Upper lobe of left lung (tissue), 4 donors: ENCODE data around the gene EEPD1.

Source experiments
- CTCF ChIP-seq, 6 experiments: fragments of 450-650 bp in 4 of 6; fragments of 200-600 bp in 2 of 6; sonication (generic) in 2 of 6; IDR thresholded peaks; one replicate each; pipeline ENCODE4 v1.5.1; 2016 to 2019; ENCODE audit warnings: antibody characterized with exemption in 6 of 6
- EP300 ChIP-seq, 4 donors: sonication (generic); formaldehyde crosslinking; IDR thresholded peaks; one replicate each; pipeline ENCODE4 v1.5.1; 2017; ENCODE audit warnings: antibody characterized with exemption in 4 of 4, control low read depth in 2 of 4
- POLR2A ChIP-seq, 4 donors: fragments of 450-650 bp; IDR thresholded peaks; one replicate each; pipeline ENCODE4 v1.5.1; 2016 to 2017; ENCODE audit warnings: antibody characterized with exemption in 4 of 4, mild to moderate bottlenecking in 2 of 4
- POLR2AphosphoS5 ChIP-seq, 2 donors: sonication (generic); formaldehyde crosslinking; IDR thresholded peaks; one replicate each; pipeline ENCODE4 v1.5.1; 2017; ENCODE audit warnings: antibody characterized with exemption in 2 of 2

DNA sequence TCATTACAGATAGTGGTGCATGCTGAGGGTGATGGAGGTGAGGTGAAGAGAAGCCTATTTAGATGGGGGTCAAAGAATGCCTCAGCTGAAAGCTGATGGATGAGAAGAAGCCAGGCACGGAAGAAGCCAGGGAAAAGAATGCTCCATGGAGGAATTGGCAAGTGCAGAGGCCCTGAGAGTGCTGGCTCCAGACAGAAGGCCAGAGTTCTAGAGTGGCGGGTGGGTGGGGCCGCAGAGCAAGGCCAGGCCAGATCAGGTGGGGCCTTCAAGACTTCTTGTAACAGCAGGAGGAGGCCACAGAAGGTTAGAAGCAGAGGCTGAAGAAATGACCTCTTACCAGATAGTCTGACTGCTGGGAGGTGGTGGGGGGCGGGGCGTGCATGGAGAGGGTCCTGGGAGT lies 7.3 kb downstream of the EEPD1 start:
- TF ChIP-seq CTCF (IDR thresholded peaks at IDR 0.05) (no peak), EP300 (IDR thresholded peaks at IDR 0.05) (no peak), POLR2AphosphoS5 (IDR thresholded peaks at IDR 0.05) (no peak), POLR2A (IDR thresholded peaks at IDR 0.05) (no peak)
